HepG2 (cell line): Measurements from ENCODE around the gene TENT4B. TPM values are rescaled to one million over a fixed set of nuclear protein-coding genes. Genes with fewer than 3 reads are reported as not detected.

Experiments
- ATAC-seq: fragments of 200-7000 bp; cut with Tn5 transposase; 3 replicates; pipeline ENCODE4 v1.9.1; 2020; ENCODE audit warnings: mild to moderate bottlenecking, moderate library complexity
- BruUV-seq: library from RNA; stranded (reverse); fragments of 400-500 nt; replicated peaks from 2 replicates; lab custom pipeline; 2021; lab: Mats Ljungman, UMichigan
- CTCF ChIA-PET: fragments of 300-600 bp; formaldehyde crosslinking; extraction: SDS; loops from one replicate; lab custom pipeline; 2021; ENCODE audit warnings: low total read pairs, inconsistent platforms, low intra/inter-chr PET ratio; lab: Yijun Ruan, JAX
- POLR2A ChIA-PET: fragments of 350-600 bp; sonication (Branson Sonifier 250); formaldehyde crosslinking; loops from one replicate; lab custom pipeline; 2020; ENCODE audit warnings: antibody characterized with exemption, inconsistent platforms; lab: Yijun Ruan, JAX
- DNase-seq: peaks from one replicate; pipeline ENCODE4 v3.0.0-alpha.2; 2015; ENCODE audit warnings: low spot score
- FAIRE-seq: peaks from 3 replicates; lab custom pipeline; 2011; peaks lifted over from hg19 to GRCh38; lab: Jason Lieb, UNC
- H2AFZ ChIP-seq: one replicate; pipeline ENCODE4 v1.6.1; 2011; ENCODE audit warnings: low read length, inconsistent platforms
- H3K27ac ChIP-seq: fragments of 300-600 bp; 3 replicates; pipeline ENCODE4 v1.8.0; 2011; ENCODE audit warnings: mixed run types, mild to moderate bottlenecking, mixed read lengths, low read length, inconsistent platforms; ENCODE audit not compliant: insufficient read depth; ENCODE audit errors: extremely low read length
- H3K27me3 ChIP-seq, 2 experiments: fragments of 200-600 bp in 1 of 2; 2 replicates in 1 of 2; 3 replicates in 1 of 2; pipeline versions ENCODE4 v1.6.0 to v1.8.0; 2011; ENCODE audit warnings: low read length in 2 of 2, mild to moderate bottlenecking in 2 of 2, moderate library complexity in 2 of 2, inconsistent platforms in 1 of 2; ENCODE audit not compliant: insufficient read depth in 2 of 2, control insufficient read depth in 1 of 2
- H3K36me3 ChIP-seq, 2 experiments: fragments of 200-600 bp in 1 of 2; replicated peaks in 1 of 2; 2 replicates in 1 of 2; 3 replicates in 1 of 2; pipeline versions ENCODE4 v1.5.1 to v1.8.0; 2011; ENCODE audit warnings: low read length in 2 of 2, inconsistent platforms in 1 of 2; ENCODE audit not compliant: insufficient read depth in 2 of 2, control insufficient read depth in 1 of 2
- H3K4me1 ChIP-seq: 2 replicates; pipeline ENCODE4 v1.5.1; 2012; ENCODE audit warnings: low read length, inconsistent platforms; ENCODE audit not compliant: insufficient read depth
- H3K4me2 ChIP-seq: 2 replicates; pipeline ENCODE4 v1.6.0; 2011; ENCODE audit warnings: low read depth, low read length, inconsistent platforms
- H3K4me3 ChIP-seq, 3 experiments: fragments of 200-600 bp in 1 of 3; sonication (generic), shearing (Covaris generic) in 1 of 3; replicated peaks in 1 of 3; 2 replicates each; pipeline ENCODE4 v1.5.1; 2011 to 2016; ENCODE audit warnings: low read length in 3 of 3, inconsistent platforms in 2 of 3, low read depth in 2 of 3, mild to moderate bottlenecking in 2 of 3, control low read depth in 1 of 3, mixed read lengths in 1 of 3; ENCODE audit not compliant: insufficient read depth in 1 of 3
- H3K79me2 ChIP-seq: one replicate; pipeline ENCODE4 v1.6.1; 2011; ENCODE audit warnings: low read length, inconsistent platforms; ENCODE audit not compliant: insufficient read depth
- H3K9ac ChIP-seq: 2 replicates; pipeline ENCODE4 v1.6.0; 2011; ENCODE audit warnings: mild to moderate bottlenecking, low read depth, low read length, inconsistent platforms; ENCODE audit not compliant: insufficient read depth
- H3K9me3 ChIP-seq: 2 replicates; pipeline ENCODE4 v1.5.1; 2012; ENCODE audit warnings: mild to moderate bottlenecking, low read length
- H4K20me1 ChIP-seq: 2 replicates; pipeline ENCODE4 v1.6.0; 2011; ENCODE audit warnings: inconsistent platforms, mild to moderate bottlenecking, low read length, moderate library complexity; ENCODE audit not compliant: insufficient read depth
- FOXA1 ChIP-seq, 2 experiments: fragments of 450-650 bp in 1 of 2; sonication (generic) in 1 of 2; formaldehyde crosslinking in 1 of 2; IDR thresholded peaks; 2 replicates each; pipeline versions ENCODE4 v1.4.0 to v1.6.1; 2016 to 2020; ENCODE audit warnings: missing genetic modification reagents in 1 of 2
- FOXP1 ChIP-seq, 2 experiments: fragments of 450-650 bp in 1 of 2; IDR thresholded peaks; 2 replicates each; pipeline ENCODE4 v1.6.1; 2017 to 2018; ENCODE audit warnings: antibody characterized with exemption in 1 of 2
- GATAD2A ChIP-seq: IDR thresholded peaks from 2 replicates; pipeline ENCODE4 v1.6.1; 2016
- JUND ChIP-seq: sonication (generic); formaldehyde crosslinking; IDR thresholded peaks from 2 replicates; pipeline ENCODE4 v1.8.0; 2022; ENCODE audit warnings: mild to moderate bottlenecking, missing genetic modification reagents
- MED8 ChIP-seq: sonication (generic); formaldehyde crosslinking; IDR thresholded peaks from 2 replicates; pipeline ENCODE4 v1.8.1; 2023; ENCODE audit warnings: mild to moderate bottlenecking, missing genetic modification reagents; ENCODE audit not compliant: insufficient replicate concordance
- MNT ChIP-seq: fragments of 450-650 bp; IDR thresholded peaks from 2 replicates; pipeline ENCODE4 v1.6.1; 2016
- MTF2 ChIP-seq: sonication (generic); formaldehyde crosslinking; IDR thresholded peaks from 2 replicates; pipeline ENCODE4 v1.5.0; 2020; ENCODE audit warnings: missing genetic modification reagents, borderline replicate concordance
- NCOA2 ChIP-seq: sonication (generic); formaldehyde crosslinking; IDR thresholded peaks from 2 replicates; pipeline ENCODE4 v1.8.0; 2022; ENCODE audit warnings: inconsistent platforms
- NFE2 ChIP-seq: sonication (generic); formaldehyde crosslinking; IDR thresholded peaks from 2 replicates; pipeline ENCODE4 v1.4.0; 2020; ENCODE audit warnings: missing genetic modification reagents
- NFIB ChIP-seq: sonication (generic); formaldehyde crosslinking; IDR thresholded peaks from 2 replicates; pipeline ENCODE4 v1.9.0; 2021; ENCODE audit warnings: missing genetic modification reagents, mild to moderate bottlenecking, borderline replicate concordance
- NR2C2 ChIP-seq: sonication (generic); formaldehyde crosslinking; IDR thresholded peaks from 2 replicates; pipeline ENCODE4 v1.4.0; 2020; ENCODE audit warnings: missing genetic modification reagents, mild to moderate bottlenecking, moderate library complexity, borderline replicate concordance
- RBM22 ChIP-seq: fragments of 200-400 bp; formaldehyde crosslinking; optimal IDR thresholded peaks from 2 replicates; pipeline ENCODE3; 2017; ENCODE audit warnings: mild to moderate bottlenecking, low read length, moderate library complexity
- SOX13 ChIP-seq, 3 experiments: fragments of 450-650 bp in 1 of 3; sonication (generic) in 1 of 3; formaldehyde crosslinking in 1 of 3; IDR thresholded peaks in 2 of 3; conservative IDR thresholded peaks in 1 of 3; 2 replicates each; pipeline versions ENCODE4 v1.5.0 to v1.6.1; 2016 to 2020; ENCODE audit warnings: antibody characterized with exemption in 1 of 3, mild to moderate bottlenecking in 1 of 3, missing compliant biosample characterization in 1 of 3, missing genetic modification reagents in 1 of 3, moderate library complexity in 1 of 3
- SRSF4 ChIP-seq: fragments of 200-400 bp; formaldehyde crosslinking; IDR thresholded peaks from one replicate; pipeline ENCODE4 v1.6.1; 2018; ENCODE audit warnings: mild to moderate bottlenecking, low read depth, low read length, moderate library complexity; ENCODE audit not compliant: poor library complexity, severe bottlenecking
- TCF7 ChIP-seq: sonication (generic); IDR thresholded peaks from 2 replicates; pipeline ENCODE4 v1.6.1; 2016; ENCODE audit warnings: antibody characterized with exemption, low read depth
- TRIM22 ChIP-seq: fragments of 450-650 bp; IDR thresholded peaks from 2 replicates; pipeline ENCODE4 v1.6.1; 2017
- XRCC5 ChIP-seq: fragments of 200-400 bp; formaldehyde crosslinking; optimal IDR thresholded peaks from 2 replicates; pipeline ENCODE3; 2017; ENCODE audit warnings: mild to moderate bottlenecking, low read length
- ZFP36L2 ChIP-seq: sonication (generic); formaldehyde crosslinking; IDR thresholded peaks from 2 replicates; pipeline ENCODE4 v1.4.0; 2020; ENCODE audit warnings: missing genetic modification reagents
- ZNF660 ChIP-seq: sonication (generic); formaldehyde crosslinking; IDR thresholded peaks from 2 replicates; pipeline ENCODE4 v1.5.1; 2020; ENCODE audit warnings: mild to moderate bottlenecking, low read depth, missing genetic modification reagents, borderline replicate concordance
- ZNF672 ChIP-seq: sonication (generic); formaldehyde crosslinking; IDR thresholded peaks from 2 replicates; pipeline ENCODE4 v1.8.1; 2022; ENCODE audit warnings: missing genetic modification reagents
- ZNF709 ChIP-seq: sonication (generic); formaldehyde crosslinking; IDR thresholded peaks from 2 replicates; pipeline ENCODE4 v1.5.0; 2020; ENCODE audit warnings: mild to moderate bottlenecking, missing genetic modification reagents
- ZNF776 ChIP-seq: sonication (generic); formaldehyde crosslinking; IDR thresholded peaks from 2 replicates; pipeline ENCODE4 v1.4.0; 2020; ENCODE audit warnings: mild to moderate bottlenecking, missing genetic modification reagents
- ZNF850 ChIP-seq: sonication (generic); formaldehyde crosslinking; conservative IDR thresholded peaks from 2 replicates; pipeline ENCODE4 v1.9.0; 2021; ENCODE audit warnings: mild to moderate bottlenecking, missing genetic modification reagents
- ZSCAN22 ChIP-seq: sonication (generic); formaldehyde crosslinking; IDR thresholded peaks from 2 replicates; pipeline ENCODE4 v1.4.0; 2020; ENCODE audit warnings: mild to moderate bottlenecking, missing genetic modification reagents
- WGBS: methylation state at CpG from one replicate; pipeline ENCODE4 v1.1.6; 2017; ENCODE audit warnings: low lambda C conversion rate; 5-methylcytosine and 5-hydroxymethylcytosine counted together
- in situ Hi-C: cut with HindIII; loops from 2 replicates; pipeline ENCODE4 v1.10.0; 2017; ENCODE audit warnings: low pct_unique_long_range_greater_than_20kb; ENCODE audit not compliant: extremely low pct_ligation_motif_present
- intact Hi-C: fragments of 100-400 bp; cut with micrococcal nuclease; formaldehyde crosslinking; loops from one replicate; pipeline ENCODE4 v1.10.0; 2022; ENCODE audit not compliant: unreplicated experiment
- polyA plus RNA-seq, 8 experiments: library from polyadenylated mRNA; depleted of rRNA in 3 of 8; stranded (reverse) in 7 of 8; unstranded in 1 of 8; fragments of >200 nt; fragmentation: Illumina TruSeq in 4 of 8; extraction: Trizol in 4 of 8; gene quantifications; 2 replicates each; pipeline versions ENCODE4 v1.2.1 to v1.2.3, GENCODE V29; 2011 to 2016; ENCODE audit warnings: low read depth in 4 of 8, missing spikeins in 1 of 8, mixed read lengths in 1 of 8; ENCODE audit not compliant: insufficient read depth in 1 of 8
- total RNA-seq, 5 experiments: library from RNA; depleted of rRNA; stranded (reverse); fragments of >200 nt; fragmentation: Illumina TruSeq; extraction: Trizol; gene quantifications; 2 replicates each; pipeline ENCODE4 v1.2.3, GENCODE V29; 2016; ENCODE audit warnings: low read depth in 1 of 5

Gene TENT4B
- total and polyA plus RNA-seq, 2 of the 13 experiments (the other 11 are each of a cell fraction or from before 2014, with no cell fraction given) = 15.0 to 32.8 TPM

GRCh38 chr16:50198802-50199403 lies 45.8 kb downstream of the TENT4B start:
- FAIRE-seq (no peak), DNase-seq (peak; percentile 60), ATAC-seq (no peak)
- Histone ChIP-seq H3K9me3 (no peaks in the 10 kb centered on the region), H3K4me1 (peaks cover 51% of the 10 kb centered on the region), H2AFZ (no peak overlapping the region), H3K79me2 (peaks cover 77% of the 10 kb centered on the region), H3K9ac (no peak overlapping the region), H3K4me3 (no peak overlapping the region), H3K4me2 (no peak overlapping the region), H3K27me3 (no peaks in the 10 kb centered on the region), H4K20me1 (0 out of 2 replicates have a peak, but pooled peaks cover 8% of the 10 kb centered on the region), H3K27ac (no peak overlapping the region), H3K36me3 (no peaks in the 10 kb centered on the region; a peak in 1 of 5 replicates)
- ChIA-PET POLR2A (interaction anchor here (1.6 kb wide), 1 partner anchor 174 kb away, joined by 5 read pairs; the partner anchor contains the start of gene CNEP1R1), CTCF (no interaction called here)
- intact Hi-C loops = no loop called here
- no TSS peak for BruUV-seq
- WGBS = 41% methylated on average over 4 of the region's 4 CpGs
- in situ Hi-C loops = no loop called here
- TF ChIP-seq ZNF672 (CRISPR knock-in tag) (no peak), ZSCAN22 (CRISPR knock-in tag) (no peak), TRIM22 (no peak), JUND (CRISPR knock-in tag) (no peak), ZNF850 (no peak), ZNF660 (CRISPR knock-in tag) (no peak), MED8 (CRISPR knock-in tag) (no peak), ZFP36L2 (no peak), XRCC5 (no peak), RBM22 (peak; percentile 14), ZNF709 (no peak), FOXA1 (IDR thresholded peaks at IDR 0.05) (no peak), FOXA1 (CRISPR knock-in tag; IDR thresholded peaks at IDR 0.05) (peak; percentile 50; the same call in 1 of the 2 replicates), NCOA2 (peak; percentile 49; the same call in 1 of the 2 replicates), NFIB (CRISPR knock-in tag) (no peak), NFE2 (no peak), MTF2 (CRISPR knock-in tag) (no peak), FOXP1 (IDR thresholded peaks at IDR 0.05) (no peak), FOXP1 (CRISPR knock-in tag; IDR thresholded peaks at IDR 0.05) (peak; percentile 10; the same call in 1 of the 2 replicates), MNT (peak; percentile 73), SRSF4 (no peak), ZNF776 (no peak), NR2C2 (no peak), TCF7 (peak; percentile 29; the same call in 1 of the 2 replicates), GATAD2A (0 out of 2 replicates have a peak, but pooled peaks have one; percentile 27), SOX13 (IDR thresholded peaks at IDR 0.05) (no peak), SOX13 (CRISPR knock-in tag; conservative IDR thresholded peaks at IDR 0.05 in 1 of 2, IDR thresholded peaks at IDR 0.05 in 1 of 2) (peak in 1 of 2 experiments; percentile 28; a peak in 1 of 4 replicates)
